Esophagus muscularis mucosa (tissue), 4 donors: ENCODE data around the gene ZBTB16. TPM values are rescaled to one million over a fixed set of nuclear protein-coding genes. Genes with fewer than 3 reads are reported as not detected.

Experiments
- DNase-seq: peaks from one replicate; pipeline ENCODE4 v3.0.0-alpha.2; 2017; ENCODE audit errors: extremely low spot score
- H3K27ac ChIP-seq, 4 donors: fragments of 200-600 bp; sonication (generic); replicated peaks in 1 of 4; 1 replicate in 3 of 4; 2 replicates in 1 of 4; pipeline ENCODE4 v1.5.1; 2016 to 2019; ENCODE audit warnings: mild to moderate bottlenecking in 1 of 4
- H3K27me3 ChIP-seq, 4 donors: fragments of 200-600 bp; sonication (generic); one replicate each; pipeline versions ENCODE4 v1.5.1 to v1.6.0; 2016 to 2019
- H3K36me3 ChIP-seq, 4 donors: fragments of 200-600 bp; sonication (generic); one replicate each; pipeline ENCODE4 v1.5.1; 2016 to 2019
- H3K4me1 ChIP-seq, 4 donors: fragments of 200-600 bp; sonication (generic); one replicate each; pipeline ENCODE4 v1.5.1; 2016 to 2019
- H3K4me3 ChIP-seq, 4 donors: fragments of 200-600 bp; sonication (generic); 1 replicate in 2 of 4; 2 replicates in 2 of 4; pipeline ENCODE4 v1.5.1; 2016 to 2019; ENCODE audit warnings: mild to moderate bottlenecking in 4 of 4, moderate library complexity in 1 of 4
- H3K9me3 ChIP-seq, 4 donors: fragments of 200-600 bp; sonication (generic); 1 replicate in 3 of 4; 2 replicates in 1 of 4; pipeline ENCODE4 v1.5.1; 2016 to 2019
- CTCF ChIP-seq, 3 experiments: fragments of 200-600 bp in 2 of 3; fragments of 450-650 bp in 1 of 3; sonication (generic) in 2 of 3; IDR thresholded peaks; one replicate each; pipeline ENCODE4 v1.5.1; 2017 to 2019; ENCODE audit warnings: antibody characterized with exemption in 3 of 3, mild to moderate bottlenecking in 2 of 3, moderate library complexity in 1 of 3
- EP300 ChIP-seq: sonication (generic); formaldehyde crosslinking; IDR thresholded peaks from one replicate; pipeline ENCODE4 v1.6.1; 2017; ENCODE audit warnings: antibody characterized with exemption
- POLR2A ChIP-seq: fragments of 450-650 bp; IDR thresholded peaks from one replicate; pipeline ENCODE4 v1.6.1; 2017; ENCODE audit warnings: antibody characterized with exemption, moderate library complexity, mild to moderate bottlenecking, low read depth
- POLR2AphosphoS5 ChIP-seq, 2 donors: sonication (generic); formaldehyde crosslinking; IDR thresholded peaks; one replicate each; pipeline ENCODE4 v1.6.1; 2017; ENCODE audit warnings: antibody characterized with exemption in 2 of 2
- WGBS: methylation state at CpG from one replicate; pipeline ENCODE4 v1.1.5; 2018; 5-methylcytosine and 5-hydroxymethylcytosine counted together
- intact Hi-C: fragments of 100-400 bp; cut with DNase I; formaldehyde crosslinking; loops from one replicate; pipeline ENCODE4 v1.15.1; 2023
- total RNA-seq, 4 donors: library from RNA; depleted of rRNA; stranded (reverse); fragments of >200 nt; gene quantifications; one replicate each; pipeline versions ENCODE4 v1.1.0 to v1.2.1, GENCODE V29; 2016

ZBTB16 gene
- total RNA-seq, 4 donors from 2014 or later, result 175 to 319 (median 222) TPM

GRCh38 chr11:114196997-114197703 lies 137.6 kb downstream of the ZBTB16 start:
- WGBS, result 34% methylated on average over 7 of the region's 7 CpGs
- no peak for DNase-seq

GRCh38 chr11:114197799-114198500 lies 138.4 kb downstream of the ZBTB16 start:
- no peaks in the 10 kb centered on the region for H3K9me3 ChIP-seq
- TF ChIP-seq POLR2AphosphoS5 (IDR thresholded peaks at IDR 0.05) (peak; percentile 93 to 95), CTCF (IDR thresholded peaks at IDR 0.05) (peak in 1 of 3 experiments; percentile 5), POLR2A (no peak), EP300 (peak; percentile 99)
- peak overlapping the region in 3 of 4 donors; percentile 4 to 20 (median 15) for H3K4me3 ChIP-seq
- DNase-seq, result no peak
- peaks cover 0 to 28% (median 16%) of the 10 kb centered on the region in 4 donors for H3K36me3 ChIP-seq
- intact Hi-C loops, result loop anchor here (5.0 kb wide), 2 partner anchors 36 to 141 kb away; partner anchors contain the start of gene ZBTB16
- WGBS, result 18% methylated on average over 10 of the region's 10 CpGs
- H3K27me3 ChIP-seq, result no peaks in the 10 kb centered on the region
- H3K27ac ChIP-seq, result peak overlapping the region; percentile 89 to 98 (median 95)
- peaks cover 92 to 100% (median 97%) of the 10 kb centered on the region in 4 donors for H3K4me1 ChIP-seq

More at GRCh38 chr11:114196997-114197703, 137.6 kb downstream of the ZBTB16 start:
- H3K4me1 ChIP-seq, result peaks cover 93 to 100% (median 98%) of the 10 kb centered on the region in 4 donors
- peak overlapping the region in 2 of 4 donors; percentile 4 to 15 for H3K4me3 ChIP-seq
- peaks cover under 1 to 36% (median 23%) of the 10 kb centered on the region in 4 donors for H3K36me3 ChIP-seq
- intact Hi-C loops, result loop anchor here (5.0 kb wide), 2 partner anchors 35 to 140 kb away; partner anchors contain the start of gene ZBTB16
- H3K27me3 ChIP-seq, result no peaks in the 10 kb centered on the region
- TF ChIP-seq POLR2AphosphoS5 (IDR thresholded peaks at IDR 0.05) (peak; percentile 61 to 66), CTCF (IDR thresholded peaks at IDR 0.05) (no peak)
- no peaks in the 10 kb centered on the region for H3K9me3 ChIP-seq
- peak overlapping the region; percentile 89 to 98 (median 95) for H3K27ac ChIP-seq

- peaks cover 0 to 24% (median 14%) of the 10 kb centered on the region in 4 donors for H3K36me3 ChIP-seq
- peak overlapping the region; percentile 89 to 98 (median 95) for H3K27ac ChIP-seq
- 96% methylated on average over 24 of the region's 26 CpGs for WGBS
- intact Hi-C loops, result loop anchor here (5.0 kb wide), 2 partner anchors 37 to 142 kb away; partner anchors contain the start of gene ZBTB16
- no peaks in the 10 kb centered on the region for H3K27me3 ChIP-seq
- H3K4me3 ChIP-seq, result no peak overlapping the region
- H3K4me1 ChIP-seq, result peaks cover 81 to 100% (median 95%) of the 10 kb centered on the region in 4 donors
- TF ChIP-seq POLR2AphosphoS5 (IDR thresholded peaks at IDR 0.05) (no peak), CTCF (IDR thresholded peaks at IDR 0.05) (no peak), EP300 (no peak), POLR2A (no peak)
- no peak for DNase-seq
- no peaks in the 10 kb centered on the region for H3K9me3 ChIP-seq
Measured at GRCh38 chr11:114199051-114199450, 139.5 kb downstream of the ZBTB16 start.

- peak in 1 of 2 donors; percentile 26 for TF ChIP-seq POLR2AphosphoS5 (IDR thresholded peaks at IDR 0.05)
- no peak for TF ChIP-seq CTCF (IDR thresholded peaks at IDR 0.05)
- peaks cover 66 to 99% (median 84%) of the 10 kb centered on the region in 4 donors for H3K4me1 ChIP-seq
- no peaks in the 10 kb centered on the region for H3K9me3 ChIP-seq
- WGBS, result 84% methylated on average over 9 of the region's 9 CpGs
- DNase-seq, result no peak
- no peaks in the 10 kb centered on the region for H3K27me3 ChIP-seq
- peaks cover 0 to 36% (median 23%) of the 10 kb centered on the region in 4 donors for H3K36me3 ChIP-seq
- intact Hi-C loops, result no loop called here
- H3K4me3 ChIP-seq, result no peak overlapping the region
- H3K27ac ChIP-seq, result peak overlapping the region; percentile 89 to 98 (median 95)
Measured at GRCh38 chr11:114200351-114201133, 141.0 kb downstream of the ZBTB16 start.
